Activated CD8-positive, alpha-beta memory T cell treated with anti-CD3 and anti-CD28 coated beads, Interleukin-2, amount 50 U/mL, for 1 hour (primary cell): ENCODE data around the gene ERICH6.

Experiments
- DNase-seq: peaks from one replicate; pipeline ENCODE4 v3.0.0-alpha.2; 2020; ENCODE audit errors: extremely low read depth

The ERICH6 gene

GRCh38 chr3:150613709-150614480 lies 89.8 kb downstream of the ERICH6 start:
- no peak for DNase-seq

- DNase-seq, result no peak
Observed at GRCh38 chr3:150613034-150613433, 90.7 kb downstream of the ERICH6 start.

- no peak for DNase-seq
Observed at GRCh38 chr3:150612494-150612893, 91.2 kb downstream of the ERICH6 start.

- DNase-seq, result no peak
Observed at GRCh38 chr3:150611666-150612065, 92.1 kb downstream of the ERICH6 start.

GRCh38 chr3:150610785-150611184 lies 92.9 kb downstream of the ERICH6 start:
- DNase-seq, result no peak

GRCh38 chr3:150609988-150610387 lies 93.7 kb downstream of the ERICH6 start:
- DNase-seq, result no peak
